Brain microvascular endothelial cell (primary cell): ENCODE data around the gene CAMK1G.

ENCODE experiments used
- DNase-seq: peaks from one replicate; pipeline ENCODE4 v3.0.0-alpha.2; 2020
- H3K27ac ChIP-seq: fragments of 250-450 bp; sonication (Bioruptor Pico); 2 replicates; pipeline ENCODE4 v1.5.1; 2020; ENCODE audit warnings: mild to moderate bottlenecking, moderate library complexity
- H3K27me3 ChIP-seq: fragments of 250-450 bp; sonication (Bioruptor Pico); replicated peaks from 2 replicates; pipeline ENCODE4 v1.5.1; 2020; ENCODE audit warnings: mild to moderate bottlenecking
- H3K36me3 ChIP-seq: fragments of 250-450 bp; sonication (Bioruptor Pico); replicated peaks from 2 replicates; pipeline ENCODE4 v1.5.1; 2020; ENCODE audit warnings: mild to moderate bottlenecking
- H3K4me3 ChIP-seq: 2 replicates; pipeline ENCODE4 v1.5.1; 2011; ENCODE audit warnings: low read depth, mild to moderate bottlenecking, control low read depth, low read length, moderate library complexity
- CTCF ChIP-seq: IDR thresholded peaks from 2 replicates; pipeline ENCODE4 v1.5.1; 2011; ENCODE audit warnings: low read depth, mild to moderate bottlenecking, moderate library complexity, low read length, control low read depth, inconsistent platforms; ENCODE audit errors: missing control alignments
- in situ Hi-C: cut with HindIII; loops from 2 replicates; pipeline ENCODE4 v1.10.0; 2017; ENCODE audit warnings: low sequenced_read_pairs, low pct_ligation_motif_present

Gene CAMK1G

GRCh38 chr1:209542585-209542984, 40.9 kb upstream of the CAMK1G start:
- no peaks in the 10 kb centered on the region for H3K27me3 ChIP-seq

GRCh38 chr1:209544098-209544497, 39.4 kb upstream of the CAMK1G start:
- TF ChIP-seq CTCF: no peak
- Histone ChIP-seq H3K36me3 (no peaks in the 10 kb centered on the region), H3K4me3 (no peak overlapping the region), H3K27me3 (no peaks in the 10 kb centered on the region), H3K27ac (no peak overlapping the region)
- in situ Hi-C loops: no loop called here
- DNase-seq: no peak

More at GRCh38 chr1:209542585-209542984, 40.9 kb upstream of the CAMK1G start:
- Histone ChIP-seq H3K4me3 (no peak overlapping the region), H3K36me3 (no peaks in the 10 kb centered on the region), H3K27ac (no peak overlapping the region)
- no peak for DNase-seq
- in situ Hi-C loops: no loop called here
- TF ChIP-seq CTCF: no peak

GRCh38 chr1:209545423-209545822, 38.1 kb upstream of the CAMK1G start:
- no peak for DNase-seq
- in situ Hi-C loops: no loop called here
- no peak for TF ChIP-seq CTCF
- Histone ChIP-seq H3K36me3 (no peaks in the 10 kb centered on the region), H3K27me3 (no peaks in the 10 kb centered on the region), H3K27ac (no peak overlapping the region), H3K4me3 (no peak overlapping the region)

- in situ Hi-C loops: no loop called here
- Histone ChIP-seq H3K27me3 (no peaks in the 10 kb centered on the region), H3K4me3 (no peak overlapping the region), H3K36me3 (no peaks in the 10 kb centered on the region), H3K27ac (no peak overlapping the region)
- TF ChIP-seq CTCF: no peak
- DNase-seq: no peak
Observed at GRCh38 chr1:209546390-209547085, 37.0 kb upstream of the CAMK1G start.

- TF ChIP-seq CTCF: no peak
- no peak for DNase-seq
- H3K27me3 ChIP-seq: no peaks in the 10 kb centered on the region
- in situ Hi-C loops: no loop called here
- no peak overlapping the region for H3K4me3 ChIP-seq
- no peaks in the 10 kb centered on the region for H3K36me3 ChIP-seq
- H3K27ac ChIP-seq: no peak overlapping the region
Observed at GRCh38 chr1:209547626-209548025, 35.9 kb upstream of the CAMK1G start.
